Left cardiac atrium (tissue), 4 donors: ENCODE results near the gene RBBP8NL. TPM values are rescaled to one million over a fixed set of nuclear protein-coding genes. Genes with fewer than 3 reads are reported as not detected.
"Not testable (repeated sequence)": the region's sequence is repeated elsewhere in the genome, so short reads cannot be mapped to it uniquely, and the experiment has no call there.

Source experiments
- ATAC-seq, 2 donors: fragments of 200-7000 bp; cut with Tn5 transposase; one replicate each; pipeline ENCODE4 v1.9.1; 2020; ENCODE audit warnings: mild to moderate bottlenecking in 2 of 2, moderate library complexity in 2 of 2
- DNase-seq: peaks from one replicate; pipeline ENCODE4 v3.0.0-alpha.2; 2020
- intact Hi-C, 2 donors: fragments of 100-400 bp; cut with DNase I; formaldehyde crosslinking; loops; one replicate each; pipeline versions ENCODE4 v1.14.1 to v1.15.1; 2022 to 2023
- total RNA-seq, 2 donors: library from RNA; stranded (reverse); fragmentation: NEBNext Ultra II Directional; extraction: Animal tissue kit (Norgen Biotek cat#: 25700); gene quantifications; one replicate each; pipeline ENCODE4 v1.2.1, GENCODE V29; 2021
- donor health status: DM: no; HTN: yes; CAD: no.
- donor health status: DM: no; HTN: yes; CAD: no; lungs with severe emphysema.
- donor health status: DM: yes; HTN: yes; CAD: no.
- donor health status: Dilated cardiomyopathy.

The RBBP8NL gene
- total RNA-seq, 2 donors from 2014 or later: not detected

- no peak for ATAC-seq
- no peak for DNase-seq
- intact Hi-C loops: no loop called here
These were observed 624 bp downstream of the RBBP8NL start for GRCh38 chr20:62426699-62427131.

DNA sequence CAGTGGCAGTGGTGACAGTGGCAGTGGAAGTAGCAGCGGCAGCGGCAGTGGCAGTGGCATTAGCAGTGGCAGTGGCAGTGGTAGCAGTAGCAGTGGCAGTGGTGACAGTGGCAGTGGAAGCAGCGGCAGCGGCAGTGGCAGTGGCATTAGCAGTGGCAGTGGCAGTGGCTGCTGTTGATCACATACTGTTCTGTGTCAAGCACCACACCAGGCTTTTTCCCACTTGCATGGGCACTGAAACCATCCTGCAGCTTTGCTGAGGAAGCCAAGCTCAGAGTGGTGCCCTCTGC is 1.3 kb downstream of the RBBP8NL start:
- DNase-seq, intact Hi-C loops, ATAC-seq: not testable (repeated sequence)

DNA sequence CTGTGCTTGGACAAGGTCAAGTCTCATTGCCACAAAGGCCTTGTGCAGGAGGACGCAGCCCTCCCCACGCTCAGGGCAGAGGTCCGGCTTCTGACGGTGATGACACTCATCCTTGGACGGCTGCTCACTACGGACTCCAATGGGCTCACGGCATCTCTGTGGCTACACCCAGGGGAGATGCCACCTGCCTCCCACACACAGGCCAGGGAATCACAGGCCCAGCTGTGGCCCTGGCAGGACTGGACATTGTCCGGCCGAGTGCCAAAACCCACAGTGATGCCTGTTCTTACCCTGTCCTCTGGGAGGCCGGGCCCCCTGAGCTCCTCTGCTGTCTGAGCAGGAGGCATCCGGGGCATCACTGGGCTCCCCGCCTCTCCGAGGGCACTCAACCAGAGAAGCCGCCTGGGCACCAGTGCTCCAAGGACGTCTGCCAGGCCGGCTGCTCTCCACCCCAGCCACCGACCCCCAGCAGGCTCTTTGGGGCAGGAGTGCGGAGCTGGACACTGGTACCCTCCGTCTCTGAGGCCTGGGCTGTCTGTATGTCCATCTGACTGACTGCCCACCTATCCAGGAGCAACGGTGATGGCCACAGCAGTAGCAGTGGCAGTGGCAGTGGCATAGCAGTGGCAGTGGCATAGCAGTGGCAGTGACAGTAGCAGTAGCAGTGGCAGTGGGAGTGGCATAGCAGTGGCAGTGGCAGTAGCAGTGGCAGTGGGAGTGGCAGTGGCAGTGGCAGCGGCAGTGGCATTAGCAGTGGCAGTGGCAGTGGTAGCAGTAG is 1.9 kb downstream of the RBBP8NL start:
- intact Hi-C loops: no loop called here
- DNase-seq (no peak), ATAC-seq (no peak)

DNA sequence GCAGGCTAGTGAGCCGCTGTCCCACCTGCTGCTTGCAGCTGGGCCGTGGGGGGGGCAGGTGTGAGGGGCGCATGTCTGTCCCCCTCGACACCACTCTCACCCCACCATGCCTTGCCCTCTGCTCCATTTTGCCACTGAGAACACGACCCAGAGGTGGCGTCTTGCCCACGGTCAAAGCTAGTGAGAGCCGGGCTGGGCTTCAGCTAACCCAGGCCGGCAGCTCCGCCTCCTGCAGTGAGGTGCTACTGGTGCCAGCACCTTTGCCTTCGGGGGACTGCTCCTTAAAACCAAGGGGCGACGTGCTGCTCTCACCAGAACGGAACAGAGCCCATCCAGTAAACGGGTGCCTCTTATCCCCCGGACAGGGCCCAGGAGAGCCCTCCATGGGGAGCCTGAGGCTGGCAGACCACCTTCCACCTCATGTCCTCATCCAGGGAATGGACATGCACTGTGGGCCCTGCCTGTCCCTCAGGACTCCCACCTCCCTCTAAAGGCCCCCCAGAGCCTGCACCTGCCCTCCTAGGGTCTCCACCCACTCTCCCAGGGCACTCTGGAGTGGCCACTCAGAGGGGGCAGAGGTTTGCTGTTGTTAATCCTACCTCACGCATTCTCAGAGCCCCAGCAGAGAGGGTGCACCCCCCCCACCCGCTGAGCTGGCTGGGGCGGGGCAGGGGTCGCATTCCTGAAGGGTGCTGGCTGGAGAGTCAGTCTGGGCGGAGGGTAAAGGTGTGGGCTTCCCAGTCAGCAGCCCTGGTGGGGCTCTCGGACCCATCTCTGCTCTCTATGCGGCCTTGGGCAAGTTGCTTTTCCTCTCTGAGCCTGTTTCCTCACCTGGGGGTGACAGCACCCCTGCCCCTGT is 2.9 kb downstream of the RBBP8NL start:
- peak in 1 of 2 donors; percentile 45 for ATAC-seq
- intact Hi-C loops: no loop called here
- DNase-seq: no peak

DNA sequence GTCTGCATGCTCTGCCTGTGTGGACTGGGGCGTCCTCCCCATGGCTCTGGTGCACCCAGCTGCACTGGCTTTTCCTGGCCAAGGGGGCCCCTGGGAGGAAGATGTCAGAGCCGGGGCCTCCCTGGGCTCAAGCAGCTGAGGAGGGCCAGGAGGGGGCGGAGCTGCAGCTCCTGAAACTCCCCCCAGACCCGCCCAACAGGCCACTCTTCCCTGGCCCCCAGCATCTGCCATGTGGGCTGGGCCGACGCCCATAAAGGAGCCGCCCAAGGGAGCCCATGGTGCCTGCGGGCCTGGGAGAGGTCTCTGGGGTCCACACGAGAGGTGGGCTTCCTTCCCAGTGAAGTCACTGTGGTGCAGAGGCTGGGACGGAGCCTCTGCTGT is 4.0 kb downstream of the RBBP8NL start:
- intact Hi-C loops: no loop called here
- no peak for DNase-seq
- ATAC-seq: no peak

- ATAC-seq (no peak), DNase-seq (no peak)
- intact Hi-C loops: no loop called here
These were observed 4.6 kb downstream of the RBBP8NL start for GRCh38 chr20:62422636-62423325.

GRCh38 chr20:62421716-62421990 is 5.7 kb downstream of the RBBP8NL start:
- DNase-seq (no peak), ATAC-seq (no peak)
- intact Hi-C loops: no loop called here

GRCh38 chr20:62420846-62421715 is 6.3 kb downstream of the RBBP8NL start:
- no peak for ATAC-seq

GRCh38 chr20:62419759-62420158 is 7.6 kb downstream of the RBBP8NL start:
- ATAC-seq (no peak), DNase-seq (no peak)
- intact Hi-C loops: no loop called here

More at GRCh38 chr20:62420846-62421715, 6.3 kb downstream of the RBBP8NL start:
- DNase-seq: no peak
- intact Hi-C loops: no loop called here

GRCh38 chr20:62418709-62419487 is 8.4 kb downstream of the RBBP8NL start:
- ATAC-seq (no peak), DNase-seq (no peak)
- intact Hi-C loops: no loop called here

- DNase-seq (no peak), ATAC-seq (no peak)
- intact Hi-C loops: no loop called here
These were observed 9.2 kb downstream of the RBBP8NL start for GRCh38 chr20:62417981-62418708.

DNA sequence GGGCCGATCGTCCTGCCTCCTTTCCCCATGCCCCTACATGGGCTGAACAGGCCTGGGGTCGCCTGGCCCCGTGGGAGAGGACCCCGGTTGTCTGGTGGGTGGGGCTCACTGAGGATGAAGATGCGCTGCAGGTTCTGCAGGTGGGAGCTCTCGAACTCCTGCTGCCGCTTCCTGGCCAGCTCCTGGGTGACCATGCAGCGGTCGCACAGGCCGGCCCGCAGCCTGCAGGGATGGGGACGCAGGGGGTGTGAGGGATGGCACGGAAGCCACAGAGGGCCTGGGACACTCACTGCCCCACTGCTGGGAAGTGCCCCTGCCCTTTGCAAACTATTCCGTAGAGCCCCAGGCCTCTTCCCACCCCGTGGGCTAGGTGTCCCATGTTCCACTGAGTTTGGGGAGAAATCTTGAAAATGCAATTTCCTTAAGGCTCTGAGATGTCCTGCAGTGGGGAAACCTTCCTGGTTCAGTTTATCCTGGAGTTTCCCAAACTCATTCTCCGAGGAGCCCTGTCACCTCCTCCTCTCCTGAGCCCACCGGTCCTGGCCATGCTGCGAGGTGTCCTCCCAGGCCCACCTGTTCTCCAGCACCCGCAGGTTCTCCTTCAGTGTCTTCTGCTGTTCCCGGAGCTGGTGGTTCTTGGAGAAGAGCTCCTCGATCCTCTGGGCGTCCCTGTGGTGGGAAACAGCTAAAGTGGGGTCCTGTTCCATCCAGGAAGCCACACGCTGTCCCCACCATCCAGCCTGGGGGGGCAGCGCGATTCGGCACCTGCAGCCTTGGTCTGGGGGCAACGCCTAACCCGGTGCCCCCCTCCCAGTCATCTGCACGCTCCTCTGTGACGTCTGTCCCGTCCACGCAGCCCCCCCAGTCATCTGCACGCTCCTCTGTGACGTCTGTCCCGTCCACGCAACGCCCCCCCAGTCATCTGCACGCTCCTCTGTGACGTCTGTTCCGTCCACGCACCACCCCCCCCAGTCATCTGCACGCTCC is 10.4 kb downstream of the RBBP8NL start:
- DNase-seq (no peak), ATAC-seq (no peak)
- intact Hi-C loops: no loop called here

DNA sequence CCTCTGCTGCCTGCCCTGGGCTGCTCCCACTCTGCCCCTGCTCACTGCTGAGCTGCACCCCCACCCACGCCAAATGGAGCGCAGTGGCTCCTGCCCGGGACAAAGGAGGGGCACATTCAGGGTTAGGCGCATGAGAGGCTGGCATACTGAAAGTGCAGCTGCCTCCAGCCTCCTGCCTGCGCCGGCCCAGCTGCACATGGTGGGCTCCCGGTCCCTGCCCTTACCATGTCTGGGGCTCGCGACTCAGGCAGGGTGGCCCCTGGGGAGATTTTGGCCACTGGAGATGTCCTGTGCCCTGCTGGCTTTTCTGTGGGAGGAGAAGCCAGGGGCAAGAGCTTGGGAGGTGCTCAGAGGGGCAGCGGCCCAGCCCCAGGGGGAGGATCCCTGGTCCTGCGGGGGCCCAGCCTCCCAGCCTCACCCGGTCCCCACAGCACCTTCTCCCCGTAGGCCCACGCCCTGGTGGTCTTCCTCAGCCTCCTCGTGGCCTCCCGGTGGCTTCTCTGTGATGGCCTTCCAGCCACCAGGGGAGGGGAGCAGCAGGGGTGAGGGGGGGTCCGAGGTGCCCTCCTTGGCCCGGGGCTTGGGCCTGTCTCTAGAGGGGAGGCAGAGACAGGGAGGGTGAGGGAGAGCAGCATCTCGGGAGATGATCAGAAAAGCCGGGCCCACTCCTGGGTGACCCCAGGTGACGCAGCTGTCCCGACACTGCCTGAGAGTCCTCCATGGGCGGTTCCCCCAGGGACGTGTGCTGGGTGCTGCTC is 11.8 kb downstream of the RBBP8NL start:
- intact Hi-C loops: no loop called here
- DNase-seq: no peak
- ATAC-seq: no peak

DNA sequence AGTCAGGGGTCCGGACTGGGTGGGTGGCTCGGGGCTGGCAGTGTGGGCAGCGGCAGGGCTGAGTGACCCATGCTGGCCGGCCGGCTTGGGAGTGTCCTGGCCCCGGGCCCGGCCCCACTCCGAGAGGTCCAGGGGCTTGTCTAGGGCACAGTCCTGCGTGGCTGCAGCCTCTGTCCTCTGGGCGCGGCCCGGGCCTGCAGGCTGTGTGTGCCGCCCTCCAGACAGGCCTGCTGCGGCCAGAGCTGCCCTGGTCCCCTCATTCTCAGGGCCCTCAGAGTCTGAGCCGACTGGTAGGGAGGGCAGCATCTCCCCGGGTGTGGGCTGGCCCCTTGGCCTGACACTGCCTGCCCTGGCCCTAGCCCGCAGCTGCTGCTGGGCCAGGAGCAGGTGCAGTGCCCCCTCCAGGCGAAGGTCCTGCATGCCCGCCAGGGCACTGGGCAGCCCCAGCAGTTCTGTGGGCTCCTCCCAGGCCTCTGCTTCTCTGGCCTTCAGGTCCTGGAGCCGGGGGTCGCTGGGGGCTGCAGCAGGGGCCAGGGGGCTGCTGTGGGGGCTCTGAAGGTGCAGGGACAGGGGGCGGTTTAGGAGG is 13.3 kb downstream of the RBBP8NL start:
- DNase-seq: no peak
- intact Hi-C loops: no loop called here

DNA sequence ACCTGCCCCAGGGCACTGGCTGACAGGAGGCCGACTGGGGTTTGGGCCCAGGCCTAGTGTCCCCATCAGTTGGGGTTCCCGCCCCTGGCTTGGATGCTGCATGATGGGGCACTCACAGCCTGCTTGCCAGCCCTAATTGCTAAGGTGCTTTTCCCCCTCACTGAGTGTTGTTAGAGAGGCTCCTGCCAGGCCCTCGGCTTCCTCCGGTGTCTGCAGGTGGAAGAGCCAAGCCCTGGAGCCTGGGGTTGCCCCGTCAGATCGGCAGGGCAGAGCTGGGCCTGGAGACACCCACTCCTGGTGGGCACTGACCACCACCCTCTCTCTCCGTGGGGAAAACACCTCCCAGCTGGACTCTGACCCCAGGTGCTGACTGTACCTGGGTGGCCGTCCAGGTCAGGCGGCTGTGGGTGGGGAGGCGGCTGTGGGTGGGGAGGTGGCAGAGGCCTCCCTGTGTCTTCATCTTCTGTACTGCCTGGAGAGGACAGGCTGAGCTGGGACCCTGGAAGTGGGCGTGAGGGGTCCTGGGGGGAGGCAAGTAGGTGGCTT is 14.2 kb downstream of the RBBP8NL start:
- no peak for ATAC-seq
- intact Hi-C loops: no loop called here
- no peak for DNase-seq

More for the DNA sequence above, 13.3 kb downstream of the RBBP8NL start:
- ATAC-seq: no peak
